ENCODE measurements around the gene SPO11. TPM values are rescaled to one million over a fixed set of nuclear protein-coding genes. Genes with fewer than 3 reads are reported as not detected.

SPO11 gene
- total and polyA plus RNA-seq, 2 of the 13 experiments (the other 11 are each of a cell fraction or from before 2014, with no cell fraction given): not detected

DNA sequence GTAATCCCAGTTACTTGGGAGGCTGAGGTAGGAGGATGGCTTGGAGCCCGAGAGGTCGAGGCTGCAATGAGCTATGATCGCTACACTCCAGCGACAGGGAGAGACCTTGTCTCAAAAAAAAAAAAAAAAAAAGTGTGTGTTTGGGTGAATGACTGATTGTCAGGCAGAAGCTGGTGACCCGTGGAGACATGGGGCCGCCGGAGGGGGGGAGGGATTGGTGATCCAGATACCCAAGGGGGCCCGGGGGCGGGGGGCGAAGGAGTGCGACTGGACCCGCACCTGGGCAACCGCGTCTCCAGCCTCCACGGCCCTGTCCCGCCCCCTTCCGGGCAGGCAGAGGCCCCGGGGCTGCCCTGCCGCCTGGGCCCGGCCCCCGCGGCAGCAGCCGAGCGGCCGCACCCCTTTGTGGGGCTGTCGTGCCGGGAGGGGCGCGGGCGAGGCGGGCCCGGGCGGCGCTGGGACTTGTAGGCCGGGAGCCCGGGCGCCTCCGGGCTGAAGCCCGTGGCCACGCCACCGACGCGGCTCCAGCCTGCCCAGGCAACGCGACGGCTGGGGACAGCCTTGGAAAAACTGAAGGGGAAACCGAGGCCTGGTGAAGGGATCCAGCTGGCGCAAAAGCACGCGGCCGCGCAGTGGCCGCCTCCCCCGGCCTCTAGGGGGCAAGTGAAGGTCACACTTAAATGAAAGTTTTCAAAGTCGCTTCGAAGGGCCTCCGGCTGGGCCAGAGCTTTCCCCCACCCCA is 59.5 kb downstream of the SPO11 start (continued):
- TF ChIP-seq, protein P1, sequence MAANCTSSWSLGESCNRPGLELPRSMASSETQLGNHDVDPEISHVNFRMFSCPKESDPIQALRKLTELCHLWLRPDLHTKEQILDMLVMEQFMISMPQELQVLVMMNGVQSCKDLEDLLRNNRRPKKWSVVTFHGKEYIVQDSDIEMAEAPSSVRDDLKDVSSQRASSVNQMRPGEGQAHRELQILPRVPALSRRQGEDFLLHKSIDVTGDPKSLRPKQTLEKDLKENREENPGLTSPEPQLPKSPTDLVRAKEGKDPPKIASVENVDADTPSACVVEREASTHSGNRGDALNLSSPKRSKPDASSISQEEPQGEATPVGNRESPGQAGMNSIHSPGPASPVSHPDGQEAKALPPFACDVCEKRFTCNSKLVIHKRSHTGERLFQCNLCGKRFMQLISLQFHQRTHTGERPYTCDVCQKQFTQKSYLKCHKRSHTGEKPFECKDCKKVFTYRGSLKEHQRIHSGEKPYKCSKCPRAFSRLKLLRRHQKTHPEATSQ (CRISPR knock-in tag; IDR thresholded peaks at IDR 0.05; ENCODE audit: borderline replicate concordance): no peak
- TF ChIP-seq SP1 (IDR thresholded peaks at IDR 0.05) (no peak), SP1 (CRISPR knock-in tag; IDR thresholded peaks at IDR 0.05) (0 out of 2 replicates have a peak, but pooled peaks have one; percentile 4), HDAC2 (CRISPR knock-in tag; IDR thresholded peaks at IDR 0.05) (no peak), GPN1 (CRISPR knock-in tag; IDR thresholded peaks at IDR 0.05; ENCODE audit: borderline replicate concordance) (no peak), ESRRA (CRISPR knock-in tag; IDR thresholded peaks at IDR 0.05; ENCODE audit: low read depth) (0 out of 2 replicates have a peak, but pooled peaks have one; percentile 25), CBX5 (CRISPR knock-in tag; IDR thresholded peaks at IDR 0.05; ENCODE audit: borderline replicate concordance) (no peak), ZNF101 (CRISPR knock-in tag; IDR thresholded peaks at IDR 0.05; ENCODE audit: borderline replicate concordance, low read depth) (no peak), KLF12 (CRISPR knock-in tag; IDR thresholded peaks at IDR 0.05; ENCODE audit: borderline replicate concordance) (peak; percentile 72; the same call in 1 of the 2 replicates), SRY (CRISPR knock-in tag; IDR thresholded peaks at IDR 0.05) (no peak), KLF9 (CRISPR knock-in tag; IDR thresholded peaks at IDR 0.05; ENCODE audit: low read depth) (no peak), MXD1 (CRISPR knock-in tag; IDR thresholded peaks at IDR 0.05) (no peak), HNRNPK (IDR thresholded peaks at IDR 0.05; ENCODE audit: low read depth, low read length, poor library complexity, severe bottlenecking) (peak; percentile 7), ZBTB8A (CRISPR knock-in tag; IDR thresholded peaks at IDR 0.05; ENCODE audit: borderline replicate concordance, low read depth) (no peak), ZNF138 (CRISPR knock-in tag; IDR thresholded peaks at IDR 0.05; ENCODE audit: low read depth) (no peak), ZBTB43 (CRISPR knock-in tag; conservative IDR thresholded peaks at IDR 0.05) (no peak), ATM (IDR thresholded peaks at IDR 0.05; ENCODE audit: borderline replicate concordance) (no peak), ZFY (CRISPR knock-in tag; IDR thresholded peaks at IDR 0.05) (peak; percentile 79), GTF2F1 (IDR thresholded peaks at IDR 0.05; ENCODE audit: low read length) (no peak), KMT2B (CRISPR knock-in tag; IDR thresholded peaks at IDR 0.05) (no peak), NFYB (CRISPR knock-in tag; IDR thresholded peaks at IDR 0.05) (no peak), GABPA (IDR thresholded peaks at IDR 0.05; ENCODE audit: low read depth, low read length) (no peak), GABPA (CRISPR knock-in tag; IDR thresholded peaks at IDR 0.05; ENCODE audit: low read depth) (no peak), ZNF564 (CRISPR knock-in tag; IDR thresholded peaks at IDR 0.05) (no peak), HNRNPLL (IDR thresholded peaks at IDR 0.05; ENCODE audit: low read depth, low read length, poor library complexity, severe bottlenecking) (no peak)
- TF ChIP-seq, protein P2, sequence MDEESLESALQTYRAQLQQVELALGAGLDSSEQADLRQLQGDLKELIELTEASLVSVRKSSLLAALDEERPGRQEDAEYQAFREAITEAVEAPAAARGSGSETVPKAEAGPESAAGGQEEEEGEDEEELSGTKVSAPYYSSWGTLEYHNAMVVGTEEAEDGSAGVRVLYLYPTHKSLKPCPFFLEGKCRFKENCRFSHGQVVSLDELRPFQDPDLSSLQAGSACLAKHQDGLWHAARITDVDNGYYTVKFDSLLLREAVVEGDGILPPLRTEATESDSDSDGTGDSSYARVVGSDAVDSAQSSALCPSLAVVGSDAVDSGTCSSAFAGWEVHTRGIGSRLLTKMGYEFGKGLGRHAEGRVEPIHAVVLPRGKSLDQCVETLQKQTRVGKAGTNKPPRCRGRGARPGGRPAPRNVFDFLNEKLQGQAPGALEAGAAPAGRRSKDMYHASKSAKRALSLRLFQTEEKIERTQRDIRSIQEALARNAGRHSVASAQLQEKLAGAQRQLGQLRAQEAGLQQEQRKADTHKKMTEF (CRISPR knock-in tag; IDR thresholded peaks at IDR 0.05): peak; percentile 16; the same call in 1 of the 2 replicates
